HCT116 (cell line): ENCODE data around the gene PBX1. TPM values are rescaled to one million over a fixed set of nuclear protein-coding genes. Genes with fewer than 3 reads are reported as not detected.

Experiments used
- ATAC-seq: fragments of 200-7000 bp; cut with Tn5 transposase; 2 replicates; pipeline ENCODE4 v1.9.1; 2020; ENCODE audit warnings: mild to moderate bottlenecking, moderate library complexity
- BruUV-seq: library from RNA; stranded (reverse); fragments of 400-500 nt; replicated peaks from 2 replicates; lab custom pipeline; 2021; lab: Mats Ljungman, UMichigan
- CTCF ChIA-PET: fragments of 300-600 bp; sonication (Branson Sonifier 250); formaldehyde crosslinking; loops from one replicate; lab custom pipeline; 2021; ENCODE audit warnings: antibody characterized with exemption; lab: Charles Lee
- POLR2A ChIA-PET: fragments of 300-600, 350-600 bp; sonication (Branson Sonifier 250); formaldehyde crosslinking; loops from one replicate; lab custom pipeline; 2021; ENCODE audit warnings: antibody characterized with exemption; lab: Charles Lee
- RAD21 ChIA-PET, 2 experiments: fragments of 300-600 bp; sonication (Branson Sonifier 250); formaldehyde crosslinking; loops; one replicate each; lab custom pipeline; 2023; ENCODE audit warnings: low total read pairs in 2 of 2; ENCODE audit not compliant: uncharacterized antibody in 2 of 2, unreplicated experiment in 2 of 2, low non-redundant PET in 1 of 2; lab: Charles Lee
- DNase-seq: peaks from one replicate; pipeline ENCODE4 v3.0.0-alpha.2; 2010; ENCODE audit warnings: low read depth, low spot score
- H2AFZ ChIP-seq: fragments of 200-600 bp; shearing (Covaris generic), sonication (generic); 2 replicates; pipeline ENCODE4 v1.6.1; 2017; ENCODE audit warnings: low read depth, mixed run types, mixed read lengths, antibody characterized with exemption, low read length; ENCODE audit not compliant: poor library complexity, severe bottlenecking
- H3K27ac ChIP-seq: 2 replicates; pipeline ENCODE4 v1.5.1; 2012; ENCODE audit warnings: low read depth, low read length
- H3K27me3 ChIP-seq: fragments of 200-600 bp; sonication (generic); 2 replicates; pipeline ENCODE4 v1.6.1; 2016; ENCODE audit warnings: mixed run types, low read length, mixed read lengths; ENCODE audit not compliant: insufficient read depth
- H3K36me3 ChIP-seq, 2 experiments: fragments of 200-500 bp in 1 of 2; fragments of 200-600 bp in 1 of 2; sonication (Bioruptor generic) in 1 of 2; sonication (generic) in 1 of 2; 2 replicates each; pipeline versions ENCODE4 v1.5.1 to v1.6.1; 2014 to 2016; ENCODE audit warnings: low read length in 2 of 2, inconsistent platforms in 1 of 2, mixed read lengths in 1 of 2, mixed run types in 1 of 2; ENCODE audit not compliant: insufficient read depth in 2 of 2, control insufficient read depth in 1 of 2
- H3K4me1 ChIP-seq, 2 experiments: fragments of 200-600 bp in 1 of 2; sonication (generic) in 1 of 2; 2 replicates each; pipeline versions ENCODE4 v1.5.1 to v1.6.1; 2012 to 2017; ENCODE audit warnings: low read length in 2 of 2, inconsistent platforms in 1 of 2, mild to moderate bottlenecking in 1 of 2, mixed read lengths in 1 of 2, mixed run types in 1 of 2, moderate library complexity in 1 of 2; ENCODE audit not compliant: insufficient read depth in 2 of 2, control insufficient read depth in 1 of 2
- H3K4me2 ChIP-seq: fragments of 200-600 bp; sonication (generic); 2 replicates; pipeline ENCODE4 v1.6.1; 2017; ENCODE audit warnings: mixed run types, low read length, mixed read lengths
- H3K4me3 ChIP-seq, 2 experiments: fragments of 200-600 bp in 1 of 2; sonication (generic) in 1 of 2; replicated peaks in 1 of 2; 2 replicates each; pipeline ENCODE4 v1.5.1; 2011 to 2016; ENCODE audit warnings: low read length in 2 of 2, control low read depth in 1 of 2, low read depth in 1 of 2, mild to moderate bottlenecking in 1 of 2, mixed read lengths in 1 of 2, mixed run types in 1 of 2
- H3K79me2 ChIP-seq: fragments of 200-600 bp; sonication (generic); 2 replicates; pipeline ENCODE4 v1.6.1; 2017; ENCODE audit warnings: mild to moderate bottlenecking, mixed run types, low read length, moderate library complexity, mixed read lengths; ENCODE audit not compliant: insufficient read depth
- H3K9ac ChIP-seq: fragments of 200-600 bp; sonication (generic); 2 replicates; pipeline ENCODE4 v1.6.1; 2016; ENCODE audit warnings: low read length, mixed read lengths
- H3K9me2 ChIP-seq: fragments of 200-600 bp; sonication (generic), shearing (Covaris generic); 2 replicates; pipeline ENCODE4 v1.6.1; 2017; ENCODE audit warnings: mixed run types, mild to moderate bottlenecking, moderate library complexity; ENCODE audit not compliant: insufficient read depth
- H3K9me3 ChIP-seq, 2 experiments: fragments of 200-500 bp in 1 of 2; fragments of 200-600 bp in 1 of 2; sonication (Bioruptor generic) in 1 of 2; sonication (generic) in 1 of 2; 2 replicates each; pipeline ENCODE4 v1.6.1; 2014 to 2017; ENCODE audit warnings: low read length in 2 of 2, mixed read lengths in 2 of 2, inconsistent platforms in 1 of 2, low read depth in 1 of 2, mild to moderate bottlenecking in 1 of 2, mixed run types in 1 of 2, moderate library complexity in 1 of 2; ENCODE audit not compliant: control insufficient read depth in 1 of 2, insufficient read depth in 1 of 2
- H4K20me1 ChIP-seq: fragments of 200-600 bp; sonication (generic), shearing (Covaris generic); 2 replicates; pipeline ENCODE4 v1.6.1; 2017; ENCODE audit warnings: mixed run types, mild to moderate bottlenecking, moderate library complexity; ENCODE audit not compliant: insufficient read depth
- CBX3 ChIP-seq: IDR thresholded peaks from 2 replicates; pipeline ENCODE4 v1.6.1; 2012; ENCODE audit warnings: low read depth
- CEBPB ChIP-seq: IDR thresholded peaks from 2 replicates; pipeline ENCODE4 v1.6.1; 2012; ENCODE audit warnings: low read depth
- FOSL1 ChIP-seq: IDR thresholded peaks from 2 replicates; pipeline ENCODE4 v1.6.1; 2012; ENCODE audit warnings: low read depth
- POLR2A ChIP-seq: IDR thresholded peaks from 2 replicates; pipeline ENCODE4 v1.7.0; 2011; ENCODE audit warnings: borderline replicate concordance; ENCODE audit not compliant: insufficient read depth, insufficient read length; ENCODE audit errors: extremely low read depth
- RAD21 ChIP-seq: IDR thresholded peaks from 2 replicates; pipeline ENCODE4 v1.6.1; 2012; ENCODE audit warnings: low read depth, mild to moderate bottlenecking
- SP1 ChIP-seq: IDR thresholded peaks from 2 replicates; pipeline ENCODE4 v1.6.1; 2012; ENCODE audit warnings: low read depth
- SRF ChIP-seq: IDR thresholded peaks from 2 replicates; pipeline ENCODE4 v1.6.1; 2012; ENCODE audit warnings: low read depth
- TCF7L2 ChIP-seq: IDR thresholded peaks from 2 replicates; pipeline ENCODE4 v1.7.0; 2011; ENCODE audit warnings: borderline replicate concordance, inconsistent platforms; ENCODE audit not compliant: insufficient read depth, insufficient read length; ENCODE audit errors: extremely low read depth
- ZNF274 ChIP-seq: fragments of 200-500 bp; sonication (Bioruptor generic); IDR thresholded peaks from 2 replicates; pipeline ENCODE4 v1.6.1; 2014; ENCODE audit warnings: mild to moderate bottlenecking, low read depth, low read length, inconsistent platforms
- intact Hi-C: fragments of 100-400 bp; cut with micrococcal nuclease; formaldehyde crosslinking; loops from 2 replicates; pipeline ENCODE4 v1.10.0; 2022
- total RNA-seq: library from RNA; stranded (reverse); gene quantifications from one replicate; pipeline ENCODE4 v1.2.1, GENCODE V29; 2021; ENCODE audit not compliant: unreplicated experiment
- TF ChIP-seq, protein P1 (sequence below): IDR thresholded peaks from 2 replicates; pipeline ENCODE4 v1.6.1; 2012; ENCODE audit warnings: low read depth
- TF ChIP-seq, protein P2 (sequence below): IDR thresholded peaks from 2 replicates; pipeline ENCODE4 v1.6.1; 2012
- TF ChIP-seq, protein P3 (sequence below), 3 experiments: fragments of 200-600 bp in 1 of 3; sonication (generic) in 1 of 3; IDR thresholded peaks in 2 of 3; conservative IDR thresholded peaks in 1 of 3; 2 replicates each; pipeline ENCODE4 v1.5.1; 2012 to 2017; ENCODE audit warnings: low read depth in 2 of 3, low read length in 2 of 3, antibody characterized with exemption in 1 of 3, borderline replicate concordance in 1 of 3, control low read depth in 1 of 3, mild to moderate bottlenecking in 1 of 3, mixed read lengths in 1 of 3, mixed run types in 1 of 3, moderate library complexity in 1 of 3; ENCODE audit not compliant: insufficient read depth in 1 of 3

PBX1 gene
- total RNA-seq, 1 experiment from 2014 or later: 29.6 TPM

DNA sequence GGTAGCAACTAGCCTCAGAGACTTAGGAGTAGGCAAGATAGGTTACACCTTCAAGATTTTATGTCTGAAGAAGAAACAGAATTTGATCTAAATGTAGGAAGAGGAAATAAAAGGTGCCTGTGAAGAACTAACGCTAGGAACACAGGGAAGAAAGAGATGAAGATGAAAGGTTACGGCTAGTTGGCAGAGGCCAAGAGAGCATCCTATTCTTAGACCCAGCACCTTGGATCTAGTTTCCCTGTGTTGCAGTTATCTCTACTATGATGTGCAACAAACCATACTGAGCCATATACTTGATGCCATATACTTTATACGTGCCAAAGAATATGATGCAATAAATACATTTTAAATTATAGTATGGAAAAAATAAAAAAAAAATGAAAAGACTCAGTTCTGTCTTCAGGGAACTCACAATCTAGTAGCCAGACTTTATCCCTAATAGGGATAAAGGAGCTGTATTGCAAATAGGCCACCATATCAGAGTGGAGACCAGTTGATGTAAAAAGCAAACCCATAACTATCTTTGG is 181.1 kb downstream of the PBX1 start:
- RAD21 ChIA-PET: no interaction called here

More for the DNA sequence above, 181.1 kb downstream of the PBX1 start:
- H3K4me2 ChIP-seq: no peak overlapping the region
- H3K4me3 ChIP-seq: no peak overlapping the region
- peaks cover 3 to 4% of the 10 kb centered on the region in 2 experiments; a peak in 2 of 4 replicates for H3K4me1 ChIP-seq
- no peak overlapping the region for H3K9ac ChIP-seq
- H3K36me3 ChIP-seq: no peaks in the 10 kb centered on the region
- H3K27ac ChIP-seq: no peak overlapping the region
- no peaks in the 10 kb centered on the region for H3K9me3 ChIP-seq
- ChIA-PET POLR2A (no interaction called here), CTCF (no interaction called here)
- DNase-seq (no peak), ATAC-seq (no peak)
- TF ChIP-seq TCF7L2: no peak
- TF ChIP-seq, protein P1, sequence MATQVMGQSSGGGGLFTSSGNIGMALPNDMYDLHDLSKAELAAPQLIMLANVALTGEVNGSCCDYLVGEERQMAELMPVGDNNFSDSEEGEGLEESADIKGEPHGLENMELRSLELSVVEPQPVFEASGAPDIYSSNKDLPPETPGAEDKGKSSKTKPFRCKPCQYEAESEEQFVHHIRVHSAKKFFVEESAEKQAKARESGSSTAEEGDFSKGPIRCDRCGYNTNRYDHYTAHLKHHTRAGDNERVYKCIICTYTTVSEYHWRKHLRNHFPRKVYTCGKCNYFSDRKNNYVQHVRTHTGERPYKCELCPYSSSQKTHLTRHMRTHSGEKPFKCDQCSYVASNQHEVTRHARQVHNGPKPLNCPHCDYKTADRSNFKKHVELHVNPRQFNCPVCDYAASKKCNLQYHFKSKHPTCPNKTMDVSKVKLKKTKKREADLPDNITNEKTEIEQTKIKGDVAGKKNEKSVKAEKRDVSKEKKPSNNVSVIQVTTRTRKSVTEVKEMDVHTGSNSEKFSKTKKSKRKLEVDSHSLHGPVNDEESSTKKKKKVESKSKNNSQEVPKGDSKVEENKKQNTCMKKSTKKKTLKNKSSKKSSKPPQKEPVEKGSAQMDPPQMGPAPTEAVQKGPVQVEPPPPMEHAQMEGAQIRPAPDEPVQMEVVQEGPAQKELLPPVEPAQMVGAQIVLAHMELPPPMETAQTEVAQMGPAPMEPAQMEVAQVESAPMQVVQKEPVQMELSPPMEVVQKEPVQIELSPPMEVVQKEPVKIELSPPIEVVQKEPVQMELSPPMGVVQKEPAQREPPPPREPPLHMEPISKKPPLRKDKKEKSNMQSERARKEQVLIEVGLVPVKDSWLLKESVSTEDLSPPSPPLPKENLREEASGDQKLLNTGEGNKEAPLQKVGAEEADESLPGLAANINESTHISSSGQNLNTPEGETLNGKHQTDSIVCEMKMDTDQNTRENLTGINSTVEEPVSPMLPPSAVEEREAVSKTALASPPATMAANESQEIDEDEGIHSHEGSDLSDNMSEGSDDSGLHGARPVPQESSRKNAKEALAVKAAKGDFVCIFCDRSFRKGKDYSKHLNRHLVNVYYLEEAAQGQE: no peak
- TF ChIP-seq, protein P2, sequence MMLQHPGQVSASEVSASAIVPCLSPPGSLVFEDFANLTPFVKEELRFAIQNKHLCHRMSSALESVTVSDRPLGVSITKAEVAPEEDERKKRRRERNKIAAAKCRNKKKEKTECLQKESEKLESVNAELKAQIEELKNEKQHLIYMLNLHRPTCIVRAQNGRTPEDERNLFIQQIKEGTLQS: no peak
- TF ChIP-seq RAD21: no peak
- no peak for TF ChIP-seq POLR2A
- TF ChIP-seq SRF: no peak
- TF ChIP-seq, protein P3, sequence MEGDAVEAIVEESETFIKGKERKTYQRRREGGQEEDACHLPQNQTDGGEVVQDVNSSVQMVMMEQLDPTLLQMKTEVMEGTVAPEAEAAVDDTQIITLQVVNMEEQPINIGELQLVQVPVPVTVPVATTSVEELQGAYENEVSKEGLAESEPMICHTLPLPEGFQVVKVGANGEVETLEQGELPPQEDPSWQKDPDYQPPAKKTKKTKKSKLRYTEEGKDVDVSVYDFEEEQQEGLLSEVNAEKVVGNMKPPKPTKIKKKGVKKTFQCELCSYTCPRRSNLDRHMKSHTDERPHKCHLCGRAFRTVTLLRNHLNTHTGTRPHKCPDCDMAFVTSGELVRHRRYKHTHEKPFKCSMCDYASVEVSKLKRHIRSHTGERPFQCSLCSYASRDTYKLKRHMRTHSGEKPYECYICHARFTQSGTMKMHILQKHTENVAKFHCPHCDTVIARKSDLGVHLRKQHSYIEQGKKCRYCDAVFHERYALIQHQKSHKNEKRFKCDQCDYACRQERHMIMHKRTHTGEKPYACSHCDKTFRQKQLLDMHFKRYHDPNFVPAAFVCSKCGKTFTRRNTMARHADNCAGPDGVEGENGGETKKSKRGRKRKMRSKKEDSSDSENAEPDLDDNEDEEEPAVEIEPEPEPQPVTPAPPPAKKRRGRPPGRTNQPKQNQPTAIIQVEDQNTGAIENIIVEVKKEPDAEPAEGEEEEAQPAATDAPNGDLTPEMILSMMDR (IDR thresholded peaks at IDR 0.05 in 2 of 3, conservative IDR thresholded peaks at IDR 0.05 in 1 of 3; ENCODE audit: borderline replicate concordance in 1 of 3, insufficient read depth in 1 of 3, low read depth in 2 of 3, low read length in 2 of 3): no peak
- TF ChIP-seq CEBPB: no peak
- no peak for TF ChIP-seq SP1
- no peak for TF ChIP-seq ZNF274
- TF ChIP-seq FOSL1: no peak
- no peak for TF ChIP-seq CBX3
- H3K79me2 ChIP-seq: no peaks in the 10 kb centered on the region
- intact Hi-C loops: no loop called here
- no peak overlapping the region for H2AFZ ChIP-seq
- H3K27me3 ChIP-seq: no peaks in the 10 kb centered on the region
- no TSS peak for BruUV-seq
- H3K9me2 ChIP-seq: no peaks in the 10 kb centered on the region
- H4K20me1 ChIP-seq: no peaks in the 10 kb centered on the region
